CD4-positive, CD25-positive, alpha-beta regulatory T cell (primary cell): Measurements from ENCODE around the gene FAM240A. TPM values are rescaled to one million over a fixed set of nuclear protein-coding genes. Genes with fewer than 3 reads are reported as not detected.

ENCODE experiments used
- ATAC-seq, 2 donors: fragments of 150-1000 bp; cut with Tn5 transposase; one replicate each; pipeline ENCODE4 v1.10.0; 2021; ENCODE audit warnings: low read depth in 2 of 2, moderate number of reproducible peaks in 2 of 2, moderate library complexity in 1 of 2
- DNase-seq, 3 donors: peaks; one replicate each; pipeline versions ENCODE4 v3.0.0 to v3.0.0-alpha.2; 2012 to 2022; ENCODE audit warnings: mixed read lengths in 1 of 3
- H3K27ac ChIP-seq: one replicate; pipeline ENCODE4 v1.7.0; 2013; ENCODE audit warnings: mild to moderate bottlenecking, low read length; ENCODE audit not compliant: insufficient read depth, poor library complexity, severe bottlenecking
- H3K27me3 ChIP-seq: one replicate; pipeline ENCODE4 v1.7.0; 2013; ENCODE audit warnings: low read length; ENCODE audit not compliant: control insufficient read depth, insufficient read depth
- H3K36me3 ChIP-seq: one replicate; pipeline ENCODE4 v1.7.0; 2013; ENCODE audit warnings: mild to moderate bottlenecking, low read length, moderate library complexity; ENCODE audit not compliant: control insufficient read depth, insufficient read depth
- H3K4me1 ChIP-seq: 2 replicates; pipeline ENCODE4 v1.7.0; 2013; ENCODE audit warnings: mild to moderate bottlenecking, low read length; ENCODE audit not compliant: insufficient read depth, control insufficient read depth, poor library complexity, severe bottlenecking
- H3K4me3 ChIP-seq: one replicate; pipeline ENCODE4 v1.7.0; 2013; ENCODE audit warnings: low read depth, mild to moderate bottlenecking, low read length, moderate library complexity
- H3K9me3 ChIP-seq, 2 experiments: 1 replicate in 1 of 2; 2 replicates in 1 of 2; pipeline ENCODE4 v1.7.0; 2013; ENCODE audit warnings: low read length in 2 of 2, mild to moderate bottlenecking in 1 of 2, moderate library complexity in 1 of 2; ENCODE audit not compliant: control insufficient read depth in 2 of 2
- H3K27ac Mint-ChIP-seq, 3 donors: one replicate each; pipeline ENCODE4 v1.8.0; 2020 to 2022; ENCODE audit warnings: mild to moderate bottlenecking in 3 of 3, mixed read lengths in 3 of 3, moderate library complexity in 2 of 3
- H3K27me3 Mint-ChIP-seq: one replicate; pipeline ENCODE4 v1.8.0; 2022; ENCODE audit warnings: mild to moderate bottlenecking, mixed read lengths
- H3K36me3 Mint-ChIP-seq: one replicate; pipeline ENCODE4 v1.8.0; 2020; ENCODE audit warnings: mixed read lengths
- H3K4me1 Mint-ChIP-seq, 4 donors: one replicate each; pipeline ENCODE4 v1.8.0; 2020 to 2022; ENCODE audit warnings: mixed read lengths in 4 of 4, mild to moderate bottlenecking in 1 of 4
- H3K4me3 Mint-ChIP-seq, 4 donors: one replicate each; pipeline ENCODE4 v1.8.0; 2020 to 2022; ENCODE audit warnings: mild to moderate bottlenecking in 4 of 4, mixed read lengths in 4 of 4, moderate library complexity in 3 of 4
- H3K9me3 Mint-ChIP-seq, 7 donors: one replicate each; pipeline ENCODE4 v1.8.0; 2020 to 2022; ENCODE audit warnings: mixed read lengths in 7 of 7, mild to moderate bottlenecking in 3 of 7, moderate library complexity in 2 of 7
- polyA plus RNA-seq, 4 donors: library from polyadenylated mRNA; unstranded; fragments of 300-500 nt; fragmentation: Illumina TruSeq; gene quantifications; one replicate each; pipeline ENCODE4 v1.2.3, GENCODE V29; 2021
- total RNA-seq: library from RNA; stranded (reverse); gene quantifications from one replicate; pipeline ENCODE4 v1.2.3, GENCODE V29; 2022

FAM240A gene
- total RNA-seq (not detected), polyA plus RNA-seq (not detected)

- Mint-ChIP-seq H3K36me3 (no peaks in the 10 kb centered on the region), H3K27ac (no peak within 1 kb of the TSS), H3K4me1 (no peaks in the 10 kb centered on the region), H3K27me3 (peaks cover 59% of the 10 kb centered on the region), H3K9me3 (peaks cover 0 to 2% (median 0%) of the 10 kb centered on the region in 7 donors), H3K4me3 (no peak within 1 kb of the TSS)
- H3K9me3 ChIP-seq, result no peaks in the 10 kb centered on the region
- H3K4me3 ChIP-seq, result no peak within 1 kb of the TSS
- ATAC-seq, result no peak
- no peaks in the 10 kb centered on the region for H3K4me1 ChIP-seq
- peaks cover 7% of the 10 kb centered on the region for H3K27me3 ChIP-seq
- no peak for DNase-seq
- no peaks in the 10 kb centered on the region for H3K36me3 ChIP-seq
- no peak within 1 kb of the TSS for H3K27ac ChIP-seq
These were observed at the start of gene FAM240A for GRCh38 chr3:46612324-46612723. FAM240A (plus strand) TSS chr3:46612525; CDS start chr3:46612684, 159 bp downstream.

GRCh38 chr3:46564190-46565021 lies 47.9 kb upstream of the FAM240A start:
- H3K36me3 Mint-ChIP-seq, result peaks cover 7% of the 10 kb centered on the region
- Histone ChIP-seq H3K4me1 (peaks cover 15% of the 10 kb centered on the region), H3K9me3 (no peaks in the 10 kb centered on the region), H3K27me3 (peaks cover 4% of the 10 kb centered on the region), H3K36me3 (no peaks in the 10 kb centered on the region), H3K27ac (no peak overlapping the region), H3K4me3 (no peak overlapping the region)
- H3K27me3 Mint-ChIP-seq, result peaks cover 24% of the 10 kb centered on the region
- ATAC-seq, result no peak
- peaks cover 11 to 36% (median 20%) of the 10 kb centered on the region in 4 donors for H3K4me1 Mint-ChIP-seq
- no peak for DNase-seq
- peak overlapping the region in 3 of 4 donors; percentile 85 to 91 (median 90) for H3K4me3 Mint-ChIP-seq
- H3K27ac Mint-ChIP-seq, result peak overlapping the region in 2 of 3 donors; percentile 62 to 93
- H3K9me3 Mint-ChIP-seq, result peaks cover 0 to 5% (median 0%) of the 10 kb centered on the region in 7 donors

GRCh38 chr3:46565077-46565476 lies 47.2 kb upstream of the FAM240A start:
- H3K27me3 Mint-ChIP-seq, result peaks cover 31% of the 10 kb centered on the region

GRCh38 chr3:46565607-46566039 lies 46.7 kb upstream of the FAM240A start:
- no peaks in the 10 kb centered on the region for H3K9me3 ChIP-seq
- peak overlapping the region in 2 of 3 donors; percentile 52 to 62 for H3K27ac Mint-ChIP-seq
- DNase-seq (peak in 1 of 3 donors; percentile 16), ATAC-seq (peak in 1 of 2 donors; percentile 7)
- H3K4me1 Mint-ChIP-seq, result peaks cover 11 to 36% (median 20%) of the 10 kb centered on the region in 4 donors
- H3K4me3 Mint-ChIP-seq, result peak overlapping the region; percentile 85 to 92 (median 88)
- H3K27ac ChIP-seq, result no peak overlapping the region
- peak overlapping the region; percentile 67 for H3K4me3 ChIP-seq
- H3K36me3 ChIP-seq, result no peaks in the 10 kb centered on the region
- peaks cover 15% of the 10 kb centered on the region for H3K4me1 ChIP-seq
- peaks cover 4% of the 10 kb centered on the region for H3K27me3 ChIP-seq
- peaks cover 0 to 5% (median 0%) of the 10 kb centered on the region in 7 donors for H3K9me3 Mint-ChIP-seq
- peaks cover 32% of the 10 kb centered on the region for H3K27me3 Mint-ChIP-seq
- H3K36me3 Mint-ChIP-seq, result peaks cover 7% of the 10 kb centered on the region

More at GRCh38 chr3:46565077-46565476, 47.2 kb upstream of the FAM240A start:
- Mint-ChIP-seq H3K9me3 (peaks cover 0 to 5% (median 0%) of the 10 kb centered on the region in 7 donors), H3K4me1 (peaks cover 11 to 36% (median 20%) of the 10 kb centered on the region in 4 donors), H3K4me3 (peak overlapping the region; percentile 85 to 92 (median 88)), H3K36me3 (peaks cover 7% of the 10 kb centered on the region), H3K27ac (peak overlapping the region in 2 of 3 donors; percentile 62 to 72)
- Histone ChIP-seq H3K4me3 (peak overlapping the region; percentile 67), H3K27ac (no peak overlapping the region), H3K4me1 (peaks cover 15% of the 10 kb centered on the region), H3K9me3 (no peaks in the 10 kb centered on the region), H3K36me3 (no peaks in the 10 kb centered on the region), H3K27me3 (peaks cover 4% of the 10 kb centered on the region)
- DNase-seq, result no peak
- ATAC-seq, result no peak

DNA sequence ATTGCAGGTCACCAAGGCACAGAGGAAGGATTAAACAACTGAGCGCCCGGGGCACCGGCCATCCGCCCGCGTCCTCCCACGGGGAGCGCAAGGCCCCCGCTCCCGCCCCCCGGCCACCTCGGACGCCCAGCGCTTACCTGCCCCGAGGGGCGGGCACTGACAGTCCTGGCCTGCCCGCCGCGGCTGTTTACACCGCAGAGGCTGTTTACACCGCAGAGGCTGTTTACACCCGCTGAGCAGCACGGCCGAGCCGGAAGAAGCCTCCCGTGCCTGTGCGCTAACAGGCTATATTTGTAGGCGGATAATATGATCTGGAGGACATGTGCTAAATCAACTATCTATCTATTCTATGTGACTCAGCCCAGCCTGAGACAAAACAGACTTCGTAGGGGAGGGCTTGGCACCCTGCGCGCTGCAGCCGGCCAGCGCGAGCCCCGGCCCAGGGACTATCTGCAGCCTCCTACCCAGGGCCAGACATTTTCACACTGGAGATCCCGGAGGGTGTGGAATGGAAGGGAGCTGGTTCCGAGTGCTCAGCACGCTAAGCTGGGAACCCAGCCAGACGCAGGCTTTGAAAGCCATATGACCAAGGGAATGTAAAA lies 46.2 kb upstream of the FAM240A start, which contains the start of gene LRRC2:
Gene LRRC2 (minus strand): TSS at position 263 of the 602 bp plus-strand sequence. CDS start 14,711 bp downstream, outside the sequence.
- H3K27me3 ChIP-seq, result peaks cover 4% of the 10 kb centered on the region
- no peak within 1 kb of the TSS for H3K27ac ChIP-seq
- Mint-ChIP-seq H3K4me3 (peak within 1 kb of the TSS; percentile 85 to 92 (median 88)), H3K27me3 (peaks cover 32% of the 10 kb centered on the region), H3K4me1 (peaks cover 11 to 36% (median 20%) of the 10 kb centered on the region in 4 donors), H3K27ac (peak within 1 kb of the TSS; percentile 62 to 72 (median 63)), H3K9me3 (peaks cover 0 to 5% (median 0%) of the 10 kb centered on the region in 7 donors), H3K36me3 (peaks cover 7% of the 10 kb centered on the region)
- H3K4me3 ChIP-seq, result peak within 1 kb of the TSS; percentile 67
- H3K36me3 ChIP-seq, result no peaks in the 10 kb centered on the region
- ATAC-seq, result peak; percentile 82 to 87
- no peaks in the 10 kb centered on the region for H3K9me3 ChIP-seq
- peak in 2 of 3 donors; percentile 36 to 73 for DNase-seq
- H3K4me1 ChIP-seq, result peaks cover 15% of the 10 kb centered on the region

- H3K9me3 Mint-ChIP-seq, result peaks cover 0 to 3% (median 0%) of the 10 kb centered on the region in 7 donors
- peaks cover 3% of the 10 kb centered on the region for H3K27me3 ChIP-seq
- no peak overlapping the region for H3K4me3 Mint-ChIP-seq
- H3K27ac Mint-ChIP-seq, result no peak overlapping the region
- no peaks in the 10 kb centered on the region for H3K36me3 Mint-ChIP-seq
- H3K36me3 ChIP-seq, result no peaks in the 10 kb centered on the region
- H3K4me1 ChIP-seq, result peaks cover 1% of the 10 kb centered on the region
- no peak overlapping the region for H3K27ac ChIP-seq
- DNase-seq, result no peak
- H3K9me3 ChIP-seq, result no peaks in the 10 kb centered on the region
- no peak overlapping the region for H3K4me3 ChIP-seq
- H3K27me3 Mint-ChIP-seq, result peaks cover 33% of the 10 kb centered on the region
- no peak for ATAC-seq
- peaks cover 0 to 5% (median 0%) of the 10 kb centered on the region in 4 donors for H3K4me1 Mint-ChIP-seq
These were observed 40.6 kb upstream of the FAM240A start for GRCh38 chr3:46571684-46572083.

- Histone ChIP-seq H3K27me3 (no peaks in the 10 kb centered on the region), H3K4me1 (no peaks in the 10 kb centered on the region), H3K9me3 (no peaks in the 10 kb centered on the region), H3K4me3 (no peak overlapping the region), H3K36me3 (no peaks in the 10 kb centered on the region), H3K27ac (no peak overlapping the region)
- Mint-ChIP-seq H3K4me1 (no peaks in the 10 kb centered on the region), H3K36me3 (no peaks in the 10 kb centered on the region), H3K4me3 (no peak overlapping the region), H3K27ac (no peak overlapping the region), H3K27me3 (peaks cover 21% of the 10 kb centered on the region), H3K9me3 (peaks cover 0 to 3% (median 0%) of the 10 kb centered on the region in 7 donors)
- ATAC-seq (no peak), DNase-seq (no peak)
These were observed 38.6 kb upstream of the FAM240A start for GRCh38 chr3:46573701-46574100.
